GM12801 (cell line): ENCODE measurements around the gene ZNF710.

ENCODE experiments used
- TF ChIP-seq, protein P1 (sequence below): IDR thresholded peaks from one replicate; pipeline ENCODE4 v1.5.1; 2011; ENCODE audit warnings: control low read depth; ENCODE audit not compliant: insufficient read length; ENCODE audit errors: extremely low read depth

Gene ZNF710

DNA sequence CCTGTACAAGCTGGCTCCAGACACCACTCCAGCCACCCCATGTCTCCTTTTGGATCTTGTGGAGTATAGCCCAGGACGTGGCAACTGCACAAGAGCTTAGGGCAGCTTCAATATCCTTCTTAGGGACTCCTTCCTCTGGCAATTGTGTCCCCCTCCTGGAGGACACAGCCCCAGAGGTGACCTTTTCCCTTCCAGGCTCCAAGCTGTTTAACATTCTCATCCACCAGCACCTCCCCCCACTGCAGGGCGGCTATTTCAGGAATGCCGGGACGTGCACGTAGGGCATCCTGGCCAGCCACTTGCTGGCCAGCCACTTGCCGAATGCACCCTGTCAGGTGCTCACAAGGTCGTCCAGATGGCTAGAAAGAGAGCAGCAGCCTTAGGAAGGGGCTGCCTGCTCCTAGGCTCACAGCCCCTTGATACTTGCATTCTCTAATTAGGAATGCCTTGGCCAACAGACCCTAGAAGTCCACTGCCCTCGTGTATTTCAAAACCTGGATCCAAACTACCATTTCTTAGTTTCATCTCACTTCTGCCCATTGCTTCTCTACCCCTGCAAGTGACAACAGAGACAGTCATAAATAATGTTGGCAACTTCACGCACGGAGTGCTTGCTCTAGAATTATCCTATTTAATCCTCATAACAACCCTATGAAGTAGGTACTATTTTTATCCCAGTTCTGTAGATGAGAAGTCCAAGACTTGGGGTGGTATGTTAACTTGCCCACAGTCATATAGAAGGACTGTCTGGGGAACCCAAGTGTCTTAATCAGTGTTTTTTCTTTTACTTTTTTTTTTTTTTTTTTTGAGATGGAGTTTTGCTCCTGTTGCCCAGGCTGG, 125.7 kb downstream of the ZNF710 start:
- TF ChIP-seq, protein P1, sequence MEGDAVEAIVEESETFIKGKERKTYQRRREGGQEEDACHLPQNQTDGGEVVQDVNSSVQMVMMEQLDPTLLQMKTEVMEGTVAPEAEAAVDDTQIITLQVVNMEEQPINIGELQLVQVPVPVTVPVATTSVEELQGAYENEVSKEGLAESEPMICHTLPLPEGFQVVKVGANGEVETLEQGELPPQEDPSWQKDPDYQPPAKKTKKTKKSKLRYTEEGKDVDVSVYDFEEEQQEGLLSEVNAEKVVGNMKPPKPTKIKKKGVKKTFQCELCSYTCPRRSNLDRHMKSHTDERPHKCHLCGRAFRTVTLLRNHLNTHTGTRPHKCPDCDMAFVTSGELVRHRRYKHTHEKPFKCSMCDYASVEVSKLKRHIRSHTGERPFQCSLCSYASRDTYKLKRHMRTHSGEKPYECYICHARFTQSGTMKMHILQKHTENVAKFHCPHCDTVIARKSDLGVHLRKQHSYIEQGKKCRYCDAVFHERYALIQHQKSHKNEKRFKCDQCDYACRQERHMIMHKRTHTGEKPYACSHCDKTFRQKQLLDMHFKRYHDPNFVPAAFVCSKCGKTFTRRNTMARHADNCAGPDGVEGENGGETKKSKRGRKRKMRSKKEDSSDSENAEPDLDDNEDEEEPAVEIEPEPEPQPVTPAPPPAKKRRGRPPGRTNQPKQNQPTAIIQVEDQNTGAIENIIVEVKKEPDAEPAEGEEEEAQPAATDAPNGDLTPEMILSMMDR: no peak

- TF ChIP-seq, protein P1: no peak
Observed at GRCh38 chr15:90130291-90130690, 129.2 kb downstream of the ZNF710 start.
